C4-2B (cell line): ENCODE results near the gene SPATA33.

ENCODE experiments used
- ZFX ChIP-seq: fragments of 450-650 bp; IDR thresholded peaks from 2 replicates; pipeline ENCODE4 v1.6.1; 2017
- TF ChIP-seq, protein P1 (sequence below): fragments of 450-650 bp; conservative IDR thresholded peaks from 2 replicates; pipeline ENCODE4 v1.5.1; 2017; ENCODE audit warnings: mild to moderate bottlenecking

GRCh38 chr16:89615176-89615575, 42.5 kb upstream of the SPATA33 start:
- TF ChIP-seq, protein P1, sequence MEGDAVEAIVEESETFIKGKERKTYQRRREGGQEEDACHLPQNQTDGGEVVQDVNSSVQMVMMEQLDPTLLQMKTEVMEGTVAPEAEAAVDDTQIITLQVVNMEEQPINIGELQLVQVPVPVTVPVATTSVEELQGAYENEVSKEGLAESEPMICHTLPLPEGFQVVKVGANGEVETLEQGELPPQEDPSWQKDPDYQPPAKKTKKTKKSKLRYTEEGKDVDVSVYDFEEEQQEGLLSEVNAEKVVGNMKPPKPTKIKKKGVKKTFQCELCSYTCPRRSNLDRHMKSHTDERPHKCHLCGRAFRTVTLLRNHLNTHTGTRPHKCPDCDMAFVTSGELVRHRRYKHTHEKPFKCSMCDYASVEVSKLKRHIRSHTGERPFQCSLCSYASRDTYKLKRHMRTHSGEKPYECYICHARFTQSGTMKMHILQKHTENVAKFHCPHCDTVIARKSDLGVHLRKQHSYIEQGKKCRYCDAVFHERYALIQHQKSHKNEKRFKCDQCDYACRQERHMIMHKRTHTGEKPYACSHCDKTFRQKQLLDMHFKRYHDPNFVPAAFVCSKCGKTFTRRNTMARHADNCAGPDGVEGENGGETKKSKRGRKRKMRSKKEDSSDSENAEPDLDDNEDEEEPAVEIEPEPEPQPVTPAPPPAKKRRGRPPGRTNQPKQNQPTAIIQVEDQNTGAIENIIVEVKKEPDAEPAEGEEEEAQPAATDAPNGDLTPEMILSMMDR, result no peak
- TF ChIP-seq ZFX, result no peak
